Astrocyte (in vitro differentiated cells and primary cell): ENCODE measurements around the gene RPL10A. TPM values are rescaled to one million over a fixed set of nuclear protein-coding genes. Genes with fewer than 3 reads are reported as not detected.

ENCODE experiments used
- DNase-seq: peaks from one replicate; pipeline ENCODE4 v3.0.0-alpha.2; 2010; ENCODE audit warnings: low read depth
- FAIRE-seq: peaks from 2 replicates; lab custom pipeline; 2011; peaks lifted over from hg19 to GRCh38; lab: Jason Lieb, UNC
- H2AFZ ChIP-seq: 2 replicates; pipeline ENCODE4 v1.6.0; 2012; ENCODE audit warnings: low read depth, low read length, inconsistent platforms
- H3K27ac ChIP-seq: 2 replicates; pipeline ENCODE4 v1.5.1; 2011; ENCODE audit warnings: low read depth, low read length, inconsistent platforms
- H3K27me3 ChIP-seq: 2 replicates; pipeline ENCODE4 v1.6.0; 2011; ENCODE audit warnings: low read length, inconsistent platforms; ENCODE audit not compliant: insufficient read depth
- H3K36me3 ChIP-seq: 2 replicates; pipeline ENCODE4 v1.5.1; 2011; ENCODE audit warnings: low read length, inconsistent platforms; ENCODE audit not compliant: insufficient read depth
- H3K4me1 ChIP-seq: 2 replicates; pipeline ENCODE4 v1.5.1; 2011; ENCODE audit warnings: low read length, inconsistent platforms; ENCODE audit not compliant: insufficient read depth
- H3K4me2 ChIP-seq: 2 replicates; pipeline ENCODE4 v1.6.0; 2012; ENCODE audit warnings: low read length, inconsistent platforms
- H3K4me3 ChIP-seq: 2 replicates; pipeline ENCODE4 v1.5.1; 2011; ENCODE audit warnings: low read depth, mild to moderate bottlenecking, low read length, inconsistent platforms; ENCODE audit not compliant: insufficient read depth
- H3K79me2 ChIP-seq: 2 replicates; pipeline ENCODE4 v1.6.0; 2012; ENCODE audit warnings: mild to moderate bottlenecking, low read length, inconsistent platforms; ENCODE audit not compliant: insufficient read depth
- H3K9ac ChIP-seq: 2 replicates; pipeline ENCODE4 v1.6.0; 2012; ENCODE audit warnings: mild to moderate bottlenecking, low read length, inconsistent platforms
- H3K9me3 ChIP-seq: 2 replicates; pipeline ENCODE4 v1.5.1; 2012; ENCODE audit warnings: low read depth, mild to moderate bottlenecking, low read length, inconsistent platforms; ENCODE audit not compliant: insufficient read depth
- H4K20me1 ChIP-seq: 2 replicates; pipeline ENCODE4 v1.6.0; 2012; ENCODE audit warnings: low read length, inconsistent platforms; ENCODE audit not compliant: insufficient read depth
- H3K27ac Mint-ChIP-seq: one replicate; pipeline ENCODE4 v1.8.0; 2021; ENCODE audit warnings: mild to moderate bottlenecking, mixed read lengths; ENCODE audit not compliant: unreplicated experiment
- H3K27me3 Mint-ChIP-seq: one replicate; pipeline ENCODE4 v1.8.0; 2021; ENCODE audit warnings: low read depth, mixed read lengths; ENCODE audit not compliant: unreplicated experiment
- H3K36me3 Mint-ChIP-seq: one replicate; pipeline ENCODE4 v1.8.0; 2021; ENCODE audit warnings: low read depth, mixed read lengths; ENCODE audit not compliant: unreplicated experiment
- H3K4me1 Mint-ChIP-seq: one replicate; pipeline ENCODE4 v1.8.0; 2021; ENCODE audit warnings: low read depth, mixed read lengths; ENCODE audit not compliant: unreplicated experiment
- H3K4me3 Mint-ChIP-seq: one replicate; pipeline ENCODE4 v1.8.0; 2021; ENCODE audit warnings: mild to moderate bottlenecking, moderate library complexity, mixed read lengths; ENCODE audit not compliant: unreplicated experiment
- H3K9me3 Mint-ChIP-seq: one replicate; pipeline ENCODE4 v1.8.0; 2021; ENCODE audit warnings: mild to moderate bottlenecking, mixed read lengths; ENCODE audit not compliant: unreplicated experiment
- CTCF ChIP-seq: IDR thresholded peaks from 2 replicates; pipeline ENCODE4 v1.5.1; 2011; ENCODE audit warnings: low read depth, mild to moderate bottlenecking, inconsistent platforms, low read length, moderate library complexity; ENCODE audit not compliant: insufficient read depth
- EZH2 ChIP-seq: IDR thresholded peaks from 2 replicates; pipeline ENCODE4 v1.6.1; 2012; ENCODE audit warnings: mild to moderate bottlenecking, low read length, inconsistent platforms; ENCODE audit not compliant: insufficient read depth
- total RNA-seq: library from RNA; stranded (reverse); gene quantifications from 2 replicates; pipeline ENCODE4 v1.2.1, GENCODE V29; 2021

Gene RPL10A
- total RNA-seq, 1 donor from 2014 or later, result 887 TPM

DNA sequence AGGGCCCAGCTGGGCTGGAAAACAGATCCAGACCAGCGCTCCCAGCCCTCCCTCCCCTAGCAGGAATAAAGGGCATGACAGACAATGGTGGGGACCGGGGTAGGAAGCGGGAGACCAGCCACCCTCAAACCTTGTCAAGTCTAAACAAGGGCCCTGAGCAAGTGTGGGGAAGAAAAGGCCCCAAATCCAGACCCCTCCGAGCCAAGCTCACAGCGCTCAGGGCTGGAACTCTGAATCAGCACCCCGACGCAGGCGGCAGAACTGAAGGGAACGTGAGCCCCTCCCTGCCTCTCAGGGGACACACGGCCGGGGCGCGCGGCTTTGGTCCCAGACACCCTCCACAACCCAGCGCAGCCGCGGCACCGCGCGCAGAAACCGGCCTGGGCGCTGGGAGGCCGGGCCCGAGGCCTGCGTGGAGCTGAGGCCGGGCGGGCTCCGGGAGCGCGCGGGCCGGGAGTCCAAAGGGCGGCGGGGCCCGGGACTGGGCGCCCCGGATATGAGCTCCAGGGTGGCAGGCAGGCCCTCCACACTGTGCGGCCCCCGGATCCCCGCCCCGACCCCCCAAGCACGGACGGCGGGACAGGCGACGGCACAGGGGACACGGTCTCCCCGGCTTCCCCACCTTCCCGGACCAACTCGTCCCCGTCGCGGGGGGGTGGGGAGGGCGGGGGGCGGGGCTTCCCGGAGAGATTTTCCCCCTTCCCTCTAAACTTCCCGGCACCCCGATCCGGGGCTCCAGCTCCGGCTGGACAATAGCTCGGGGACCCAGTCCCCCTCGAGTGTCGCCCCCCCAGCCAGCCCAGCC is 28.0 kb downstream of the RPL10A start:
- Mint-ChIP-seq H3K4me1 (peaks cover 47% of the 10 kb centered on the region), H3K36me3 (peaks cover 3% of the 10 kb centered on the region), H3K9me3 (peaks cover 1% of the 10 kb centered on the region), H3K27ac (peak overlapping the region; percentile 89), H3K4me3 (peak overlapping the region; percentile 94), H3K27me3 (no peaks in the 10 kb centered on the region)
- Histone ChIP-seq H3K9ac (peak overlapping the region; percentile 87), H3K27ac (peak overlapping the region; percentile 60), H3K4me1 (peaks cover 56% of the 10 kb centered on the region), H3K79me2 (peaks cover 51% of the 10 kb centered on the region), H3K9me3 (no peaks in the 10 kb centered on the region), H3K36me3 (no peaks in the 10 kb centered on the region), H3K27me3 (no peaks in the 10 kb centered on the region), H3K4me2 (peak overlapping the region; percentile 91), H2AFZ (peak overlapping the region; percentile 14), H4K20me1 (peaks cover 49% of the 10 kb centered on the region), H3K4me3 (peak overlapping the region; percentile 71)
- no peak for TF ChIP-seq CTCF
- no peak for TF ChIP-seq EZH2
- FAIRE-seq (no peak), DNase-seq (no peak)

DNA sequence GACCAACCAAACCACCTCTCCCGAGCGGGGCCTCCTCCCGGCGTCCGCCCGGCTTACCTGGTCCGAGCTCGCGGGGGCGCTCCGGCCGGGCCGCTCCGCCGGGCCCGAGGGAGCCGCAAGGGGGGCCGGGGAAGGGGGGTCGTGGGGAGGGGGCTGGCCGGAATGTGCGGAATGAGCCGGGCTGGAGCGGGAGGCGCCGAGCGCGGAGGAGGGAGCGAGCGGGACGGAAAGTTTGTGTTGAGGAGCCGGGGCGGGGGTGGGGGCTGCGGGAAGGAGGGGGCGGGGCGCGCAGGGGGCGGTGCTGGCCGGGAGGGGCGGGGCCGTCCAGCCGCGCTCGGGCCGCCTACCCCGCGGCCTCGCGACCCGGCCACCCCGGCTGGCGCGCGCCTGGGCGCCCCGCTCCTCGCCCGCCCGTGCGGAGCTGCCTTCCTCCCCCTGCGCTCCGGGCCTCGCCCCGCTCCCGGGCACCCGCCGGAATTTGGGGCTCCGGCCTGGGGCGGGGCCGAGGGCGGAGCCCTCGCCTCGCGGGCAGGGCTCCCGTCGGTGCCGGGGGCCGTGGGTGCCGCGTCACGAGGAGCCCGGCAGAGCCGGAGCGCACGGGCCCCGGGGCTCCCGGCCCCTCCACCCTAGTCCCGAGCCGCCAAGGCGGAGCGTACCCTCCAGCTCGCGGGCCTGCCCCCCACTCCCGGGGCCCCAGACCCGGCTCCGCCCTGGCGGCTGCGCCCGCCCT is 28.8 kb downstream of the RPL10A start, which contains the start of gene TEAD3:
Gene TEAD3 (minus strand): TSS at position 239 of the 730 bp plus-strand sequence.
- Mint-ChIP-seq H3K4me3 (peak within 1 kb of the TSS; percentile 94), H3K27me3 (no peaks in the 10 kb centered on the region), H3K9me3 (peaks cover 1% of the 10 kb centered on the region), H3K36me3 (peaks cover 3% of the 10 kb centered on the region), H3K4me1 (peaks cover 43% of the 10 kb centered on the region), H3K27ac (peak within 1 kb of the TSS; percentile 89)
- peak within 1 kb of the TSS; percentile 59 for H2AFZ ChIP-seq
- H3K27ac ChIP-seq, result peak within 1 kb of the TSS; percentile 95
- H3K36me3 ChIP-seq, result no peaks in the 10 kb centered on the region
- TF ChIP-seq CTCF (no peak), EZH2 (no peak)
- peak within 1 kb of the TSS; percentile 93 for H3K9ac ChIP-seq
- peak within 1 kb of the TSS; percentile 93 for H3K4me2 ChIP-seq
- peaks cover 43% of the 10 kb centered on the region for H3K79me2 ChIP-seq
- H3K27me3 ChIP-seq, result no peaks in the 10 kb centered on the region
- peaks cover 48% of the 10 kb centered on the region for H3K4me1 ChIP-seq
- peak within 1 kb of the TSS; percentile 71 for H3K4me3 ChIP-seq
- FAIRE-seq, result no peak
- H3K9me3 ChIP-seq, result no peaks in the 10 kb centered on the region
- H4K20me1 ChIP-seq, result peaks cover 41% of the 10 kb centered on the region
- peak; percentile 22 for DNase-seq
